NCI-H2196 (cell line): Measurements from ENCODE around the gene NFE2.

Experiments
- DNase-seq: peaks from one replicate; lab custom pipeline; 2025; ENCODE audit not compliant: unreplicated experiment; lab: John Stamatoyannopoulos, UW

NFE2 gene

DNA sequence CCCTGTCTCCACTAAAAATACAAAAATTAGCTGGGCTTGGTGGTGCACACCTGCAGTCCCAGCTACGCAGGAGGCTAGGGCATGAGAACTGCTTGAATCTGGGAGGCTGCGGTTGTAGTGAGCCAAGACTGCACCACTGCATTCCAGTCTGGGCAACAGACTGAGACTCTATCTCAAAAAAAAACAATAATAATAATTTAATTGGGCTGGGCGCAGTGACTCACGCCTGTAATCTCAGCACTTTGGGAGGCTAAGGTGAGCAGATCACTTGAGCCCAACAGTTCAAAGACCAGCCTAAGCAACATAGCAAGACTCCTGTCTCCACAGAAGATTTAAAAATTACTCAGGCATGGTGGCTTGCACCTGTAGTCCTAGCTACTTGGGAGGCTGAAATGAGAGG is 47.6 kb downstream of the NFE2 start:
- DNase-seq = no peak

DNA sequence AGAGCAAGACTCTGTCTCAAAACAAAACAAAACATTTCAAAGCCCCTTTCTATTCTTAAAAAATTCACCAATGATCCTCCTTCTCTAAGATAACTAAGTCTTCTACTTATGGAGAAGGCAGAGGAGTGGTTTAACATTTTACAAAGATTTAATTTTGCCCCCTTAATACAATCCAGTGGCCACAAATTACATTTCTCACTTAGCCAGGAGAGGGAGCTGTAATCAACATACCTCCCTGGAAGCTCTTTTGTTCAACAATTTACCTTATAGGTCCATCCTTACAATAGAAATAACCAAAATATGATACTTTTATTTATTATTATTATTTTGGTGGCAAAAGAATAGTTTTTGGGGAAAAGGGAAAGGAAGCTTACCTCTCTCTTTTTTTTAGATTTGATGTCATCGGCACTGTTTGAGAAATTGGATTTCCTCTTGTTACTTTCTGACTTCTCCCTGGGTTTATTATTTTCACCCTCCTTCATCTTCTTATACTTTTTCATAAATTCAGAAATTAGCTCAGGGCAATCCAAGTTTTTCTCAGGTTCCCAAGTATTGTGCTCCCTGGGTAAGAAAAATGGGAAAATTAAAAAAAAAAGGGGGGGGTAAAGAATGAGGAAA is 49.0 kb downstream of the NFE2 start:
- peak; percentile 53 for DNase-seq

DNA sequence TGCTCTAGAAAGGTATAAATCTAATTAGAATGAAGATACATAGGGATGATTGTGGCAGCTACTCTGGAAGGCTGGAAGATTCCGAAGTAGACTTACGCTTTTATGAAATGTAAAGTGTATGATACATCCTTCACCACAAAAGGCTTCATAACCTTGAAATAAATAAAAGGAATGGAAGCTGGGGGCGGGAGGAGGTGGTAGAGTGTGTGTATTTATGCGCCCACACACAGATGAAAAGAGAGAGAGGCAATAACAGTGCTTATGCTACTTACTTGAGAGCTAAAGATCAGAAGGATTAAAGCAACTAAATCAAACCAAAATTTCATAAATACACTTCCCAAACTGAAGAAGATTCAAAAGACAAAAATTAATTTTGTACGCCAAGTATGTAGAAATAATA is 51.3 kb downstream of the NFE2 start:
- DNase-seq = no peak

DNA sequence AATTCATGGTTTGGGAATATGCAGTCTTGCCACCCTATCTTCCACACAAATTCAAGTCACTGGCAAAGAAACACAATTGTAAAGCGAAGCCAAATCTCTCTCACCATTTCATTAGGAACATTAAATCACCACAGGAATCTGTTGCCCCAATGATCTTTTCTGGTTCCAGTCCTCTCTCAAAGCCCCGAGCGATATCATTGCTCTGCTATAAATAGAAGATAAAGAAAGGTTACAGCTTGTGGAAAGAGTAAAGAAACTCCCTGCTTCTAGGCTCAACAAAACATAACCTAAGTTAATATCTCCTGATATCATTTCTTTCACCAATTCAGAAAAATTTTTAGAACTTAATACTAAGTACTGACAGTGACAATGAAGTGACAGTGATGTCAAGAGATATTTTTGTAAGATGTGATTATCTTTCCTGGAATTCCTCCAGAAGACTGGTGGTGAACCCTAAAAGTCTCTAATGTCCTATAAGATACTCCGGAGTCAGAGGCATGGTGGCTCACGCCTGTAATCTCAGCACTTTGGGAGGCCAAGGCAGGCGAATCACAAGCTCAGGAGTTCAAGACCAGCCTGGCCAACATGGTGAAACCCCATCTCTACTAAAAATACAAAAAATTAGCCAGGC is 54.7 kb downstream of the NFE2 start:
- no peak for DNase-seq
